Right lobe of liver (tissue), 6 donors: ENCODE results near the gene NREP. TPM values are rescaled to one million over a fixed set of nuclear protein-coding genes. Genes with fewer than 3 reads are reported as not detected.

ENCODE experiments used
- ATAC-seq, 4 donors: fragments of 200-7000 bp; cut with Tn5 transposase; one replicate each; pipeline ENCODE4 v1.9.1; 2020; ENCODE audit warnings: mild to moderate bottlenecking in 4 of 4, moderate library complexity in 4 of 4
- DNase-seq, 3 donors: peaks; one replicate each; pipeline ENCODE4 v3.0.0-alpha.2; 2020
- H3K27ac ChIP-seq, 3 donors: fragments of 200-600 bp; one replicate each; pipeline ENCODE4 v1.8.0; 2022
- H3K27me3 ChIP-seq, 2 donors: fragments of 200-600 bp; one replicate each; pipeline ENCODE4 v1.8.0; 2022
- H3K36me3 ChIP-seq, 4 donors: fragments of 200-600 bp; sonication (generic) in 1 of 4; one replicate each; pipeline versions ENCODE4 v1.5.1 to v1.8.0; 2017 to 2022; ENCODE audit warnings: control low read depth in 1 of 4
- H3K4me1 ChIP-seq, 4 donors: fragments of 200-600 bp; sonication (generic) in 1 of 4; one replicate each; pipeline versions ENCODE4 v1.5.1 to v1.8.0; 2017 to 2022; ENCODE audit warnings: control low read depth in 1 of 4
- H3K4me3 ChIP-seq, 3 donors: fragments of 200-600 bp; one replicate each; pipeline ENCODE4 v1.8.0; 2022
- H3K9me3 ChIP-seq, 4 donors: fragments of 200-600 bp; sonication (generic) in 1 of 4; one replicate each; pipeline versions ENCODE4 v1.5.1 to v1.8.0; 2017 to 2022; ENCODE audit warnings: control low read depth in 1 of 4
- POLR2A ChIP-seq: fragments of 450-650 bp; IDR thresholded peaks from one replicate; pipeline ENCODE4 v1.6.1; 2017; ENCODE audit warnings: antibody characterized with exemption, mild to moderate bottlenecking
- WGBS: methylation state at CpG from one replicate; pipeline ENCODE4 v1.1.6; 2018; ENCODE audit warnings: low coverage, low lambda C conversion rate; ENCODE audit not compliant: insufficient coverage; ENCODE audit errors: missing lambda C conversion rate; 5-methylcytosine and 5-hydroxymethylcytosine counted together
- intact Hi-C, 2 donors: fragments of 100-400 bp; cut with DNase I; formaldehyde crosslinking; loops; one replicate each; pipeline versions ENCODE4 v1.11.2 to v1.14.1; 2022
- total RNA-seq, 6 experiments: library from RNA; depleted of rRNA in 2 of 6; stranded (reverse); fragments of >200 nt in 2 of 6; fragmentation: NEBNext Ultra II Directional in 3 of 6; extraction: Animal tissue kit (Norgen Biotek cat#: 25700) in 3 of 6; gene quantifications; one replicate each; pipeline versions ENCODE4 v1.1.0 to v1.2.4, GENCODE V29; 2016 to 2023
- TF ChIP-seq, protein P1 (sequence below), 4 donors: fragments of 200-600 bp in 3 of 4; fragments of 450-650 bp in 1 of 4; IDR thresholded peaks; one replicate each; pipeline versions ENCODE4 v1.5.1 to v1.8.0; 2016 to 2022; ENCODE audit warnings: antibody characterized with exemption in 4 of 4, mild to moderate bottlenecking in 2 of 4
- donor health status: DM: no; HTN: yes; CAD: no.
- donor health status: DM: no; HTN: no; CAD: no.
- donor health status: DM: no; HTN: no; CAD: no.
- donor health status: DM: no; HTN: yes; CAD: no.
- donor health status: DM: no; HTN: yes; CAD: no.

Gene NREP
- total RNA-seq, 6 experiments from 2014 or later = 2.2 to 24.6 (median 7.7) TPM

DNA sequence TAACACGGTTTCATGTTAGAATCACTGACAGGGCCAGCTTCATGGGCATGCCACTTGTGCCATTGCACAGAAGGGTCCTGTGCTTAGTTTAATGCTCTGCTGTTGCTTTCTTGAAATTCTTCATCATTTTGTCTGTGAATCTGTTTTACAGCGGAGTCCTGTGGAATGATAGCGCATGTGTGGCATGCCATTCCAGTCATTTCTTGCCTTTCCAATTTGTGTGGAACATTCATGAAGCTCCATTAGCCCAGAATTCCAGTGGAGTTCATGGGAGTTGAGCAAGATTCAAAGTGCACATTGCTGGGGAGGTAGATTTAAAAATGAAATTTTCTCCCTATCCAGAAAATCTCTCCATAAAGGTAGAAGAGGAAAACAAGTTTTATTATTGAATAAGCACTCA is 43.4 kb upstream of the NREP start:
- DNase-seq (no peak), ATAC-seq (no peak)
- Histone ChIP-seq H3K27me3 (no peaks in the 10 kb centered on the region), H3K36me3 (no peaks in the 10 kb centered on the region), H3K4me3 (no peak overlapping the region), H3K27ac (no peak overlapping the region), H3K4me1 (no peaks in the 10 kb centered on the region), H3K9me3 (no peaks in the 10 kb centered on the region)
- intact Hi-C loops = no loop called here
- 44% methylated on average over 3 of the region's 3 CpGs for WGBS
- TF ChIP-seq POLR2A = no peak

DNA sequence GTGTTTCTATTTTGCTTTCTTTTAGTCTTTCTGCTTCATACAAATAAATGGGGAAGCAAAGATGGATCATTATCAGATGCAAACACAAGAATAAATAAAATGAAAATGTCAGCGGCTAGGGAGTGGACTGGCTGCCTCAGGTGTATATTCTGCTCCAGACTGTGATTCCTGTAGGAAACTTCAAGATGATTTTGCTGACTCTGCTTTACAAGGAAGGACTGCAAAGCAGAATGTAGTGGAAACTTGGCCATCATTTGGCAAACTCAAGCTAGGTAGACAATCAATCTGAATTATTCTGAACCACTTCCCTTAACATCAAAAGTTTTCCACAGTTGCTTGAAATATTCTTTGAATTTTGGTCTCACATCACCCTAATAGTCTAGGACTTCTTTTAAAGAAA is 38.1 kb upstream of the NREP start:
- no peaks in the 10 kb centered on the region for H3K27me3 ChIP-seq
- no peak for ATAC-seq
- no peaks in the 10 kb centered on the region for H3K4me1 ChIP-seq
- no peaks in the 10 kb centered on the region for H3K36me3 ChIP-seq
- H3K9me3 ChIP-seq = no peaks in the 10 kb centered on the region
- H3K4me3 ChIP-seq = no peak overlapping the region
- TF ChIP-seq POLR2A = no peak
- no peak overlapping the region for H3K27ac ChIP-seq
- intact Hi-C loops = no loop called here
- 93% methylated on average over 1 of the region's 1 CpG for WGBS
- no peak for DNase-seq

DNA sequence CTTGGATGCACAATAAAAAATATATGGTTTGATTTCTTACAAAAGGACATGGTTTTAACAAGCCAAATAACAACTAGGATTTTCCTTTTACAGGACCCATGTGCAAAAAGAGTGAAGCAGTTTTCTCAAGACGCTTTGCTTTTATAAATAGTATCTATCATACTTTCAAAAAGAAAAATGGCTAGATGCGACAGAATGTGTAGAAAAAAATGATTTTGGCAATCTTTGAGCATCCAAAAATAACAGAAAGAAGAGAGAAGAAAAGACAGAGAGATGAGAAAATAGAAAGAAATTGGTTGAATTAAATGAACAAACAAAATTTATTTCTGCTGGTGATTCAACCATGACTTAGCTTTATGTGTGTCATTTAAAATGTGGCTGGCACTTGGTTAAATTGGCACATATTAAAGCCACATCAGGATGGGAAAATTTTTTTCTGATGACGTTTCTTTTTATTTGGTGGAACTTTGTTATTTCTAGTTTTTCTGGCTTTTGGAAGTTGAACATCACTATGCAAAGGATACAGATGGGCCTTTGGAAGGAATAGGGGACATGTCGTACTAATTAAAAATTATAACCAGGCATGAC is 35.6 kb upstream of the NREP start:
- WGBS = 81% methylated on average over 4 of the region's 4 CpGs
- intact Hi-C loops = no loop called here
- Histone ChIP-seq H3K27ac (no peak overlapping the region), H3K27me3 (no peaks in the 10 kb centered on the region), H3K9me3 (no peaks in the 10 kb centered on the region), H3K36me3 (no peaks in the 10 kb centered on the region), H3K4me3 (no peak overlapping the region), H3K4me1 (no peaks in the 10 kb centered on the region)
- no peak for TF ChIP-seq POLR2A
- TF ChIP-seq, protein P1, sequence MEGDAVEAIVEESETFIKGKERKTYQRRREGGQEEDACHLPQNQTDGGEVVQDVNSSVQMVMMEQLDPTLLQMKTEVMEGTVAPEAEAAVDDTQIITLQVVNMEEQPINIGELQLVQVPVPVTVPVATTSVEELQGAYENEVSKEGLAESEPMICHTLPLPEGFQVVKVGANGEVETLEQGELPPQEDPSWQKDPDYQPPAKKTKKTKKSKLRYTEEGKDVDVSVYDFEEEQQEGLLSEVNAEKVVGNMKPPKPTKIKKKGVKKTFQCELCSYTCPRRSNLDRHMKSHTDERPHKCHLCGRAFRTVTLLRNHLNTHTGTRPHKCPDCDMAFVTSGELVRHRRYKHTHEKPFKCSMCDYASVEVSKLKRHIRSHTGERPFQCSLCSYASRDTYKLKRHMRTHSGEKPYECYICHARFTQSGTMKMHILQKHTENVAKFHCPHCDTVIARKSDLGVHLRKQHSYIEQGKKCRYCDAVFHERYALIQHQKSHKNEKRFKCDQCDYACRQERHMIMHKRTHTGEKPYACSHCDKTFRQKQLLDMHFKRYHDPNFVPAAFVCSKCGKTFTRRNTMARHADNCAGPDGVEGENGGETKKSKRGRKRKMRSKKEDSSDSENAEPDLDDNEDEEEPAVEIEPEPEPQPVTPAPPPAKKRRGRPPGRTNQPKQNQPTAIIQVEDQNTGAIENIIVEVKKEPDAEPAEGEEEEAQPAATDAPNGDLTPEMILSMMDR (IDR thresholded peaks at IDR 0.05) = no peak
- no peak for DNase-seq
- no peak for ATAC-seq

DNA sequence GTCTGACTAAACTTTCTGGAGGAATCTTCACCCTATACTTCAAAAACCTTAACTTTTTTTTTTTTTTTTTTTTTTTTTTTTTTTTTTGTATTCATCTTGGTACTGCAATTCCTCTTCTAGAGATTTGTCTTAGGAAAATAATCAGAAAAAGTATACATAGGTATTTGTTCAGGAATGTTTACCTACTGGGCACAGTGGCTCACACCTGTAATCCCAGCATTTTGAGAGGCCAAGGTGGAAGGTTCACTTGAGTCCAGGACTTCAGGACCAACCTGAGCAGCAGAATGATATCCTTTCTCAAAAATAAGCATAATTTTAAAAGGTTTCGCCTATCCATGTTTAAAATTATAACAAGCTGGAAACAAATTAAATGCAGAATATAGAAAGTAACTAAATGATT is 33.3 kb upstream of the NREP start:
- intact Hi-C loops = no loop called here
- WGBS = 100% methylated on average over 1 of the region's 1 CpG
- no peaks in the 10 kb centered on the region for H3K36me3 ChIP-seq
- TF ChIP-seq POLR2A = no peak
- TF ChIP-seq, protein P1 (IDR thresholded peaks at IDR 0.05) = no peak
- no peaks in the 10 kb centered on the region for H3K9me3 ChIP-seq
- H3K4me1 ChIP-seq = no peaks in the 10 kb centered on the region
- no peak overlapping the region for H3K4me3 ChIP-seq
- peak in 1 of 4 donors; percentile 29 for ATAC-seq
- no peak for DNase-seq
- no peak overlapping the region for H3K27ac ChIP-seq
- no peaks in the 10 kb centered on the region for H3K27me3 ChIP-seq

- ATAC-seq (no peak), DNase-seq (no peak)
- H3K4me1 ChIP-seq = no peaks in the 10 kb centered on the region
- TF ChIP-seq, protein P1 (IDR thresholded peaks at IDR 0.05) = no peak
- no peak for TF ChIP-seq POLR2A
- no peaks in the 10 kb centered on the region for H3K27me3 ChIP-seq
- H3K36me3 ChIP-seq = no peaks in the 10 kb centered on the region
- H3K27ac ChIP-seq = no peak overlapping the region
- H3K4me3 ChIP-seq = no peak overlapping the region
- intact Hi-C loops = no loop called here
- no peaks in the 10 kb centered on the region for H3K9me3 ChIP-seq
Measured at GRCh38 chr5:111787006-111787405, 30.0 kb upstream of the NREP start.
